ENCODE data around the gene SERPINC1. TPM values are rescaled to one million over a fixed set of nuclear protein-coding genes. Genes with fewer than 3 reads are reported as not detected.

SERPINC1 gene
- total and polyA plus RNA-seq, 9 donors, result 0.37 to 1.6 (median 0.76) TPM; not detected in 5

DNA sequence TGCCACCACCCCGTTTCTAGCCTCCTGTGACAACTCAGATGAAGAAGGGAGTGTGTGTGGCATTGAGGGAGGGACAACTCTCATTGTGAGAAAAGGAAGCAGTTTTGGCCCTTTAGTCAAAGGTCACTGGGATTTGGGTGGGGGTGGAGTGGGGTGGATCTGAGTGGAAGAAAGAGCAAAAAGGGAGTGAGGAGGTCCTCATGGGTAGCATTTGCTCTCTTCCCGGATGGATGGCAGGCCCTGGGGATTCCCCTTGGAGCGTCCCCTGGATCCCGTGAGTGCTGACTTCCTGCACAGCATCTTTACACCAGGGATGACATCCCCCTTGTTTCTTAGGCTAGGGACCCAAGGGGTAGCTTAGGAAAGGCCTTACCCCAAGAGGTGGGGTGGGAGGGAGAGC, 460 bp downstream of the SERPINC1 start:
- no peaks in the 10 kb centered on the region for H3K9me3 ChIP-seq
- H3K36me3 ChIP-seq, result no peaks in the 10 kb centered on the region
- no peaks in the 10 kb centered on the region for H3K27me3 ChIP-seq
- intact Hi-C loops (cut with DNase I), result no loop called here
- DNase-seq, result no peak
- TF ChIP-seq POLR2A (IDR thresholded peaks at IDR 0.05) (no peak), EP300 (IDR thresholded peaks at IDR 0.05) (no peak)
- no peak overlapping the region for H3K4me3 ChIP-seq
- H3K4me1 ChIP-seq (ENCODE audit: insufficient read depth), result no peaks in the 10 kb centered on the region
- WGBS, 3 donors, result 80 to 91% (median 87%) methylated on average over 4 of the region's 4 CpGs
- H3K27ac ChIP-seq, result no peak overlapping the region

DNA sequence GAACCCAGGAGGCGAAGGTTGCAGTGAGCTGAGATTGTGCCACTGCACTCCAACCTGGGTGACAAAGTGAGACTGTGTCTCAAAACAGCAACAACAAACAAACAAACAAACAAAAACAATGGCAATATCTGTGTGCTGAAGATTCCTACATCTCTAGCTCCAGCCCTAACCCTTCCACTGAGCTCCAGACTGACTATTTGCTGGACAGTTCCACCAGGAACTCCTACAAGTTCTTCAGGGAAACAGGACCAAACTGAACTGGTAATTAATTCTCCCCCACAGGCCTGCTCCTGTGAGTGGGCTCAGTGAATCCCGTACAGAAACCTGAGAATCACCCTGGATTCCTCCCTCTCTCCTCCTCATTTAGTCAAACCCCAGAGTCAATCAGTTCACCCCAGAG, 1.5 kb downstream of the SERPINC1 start:
- TF ChIP-seq, protein P1, sequence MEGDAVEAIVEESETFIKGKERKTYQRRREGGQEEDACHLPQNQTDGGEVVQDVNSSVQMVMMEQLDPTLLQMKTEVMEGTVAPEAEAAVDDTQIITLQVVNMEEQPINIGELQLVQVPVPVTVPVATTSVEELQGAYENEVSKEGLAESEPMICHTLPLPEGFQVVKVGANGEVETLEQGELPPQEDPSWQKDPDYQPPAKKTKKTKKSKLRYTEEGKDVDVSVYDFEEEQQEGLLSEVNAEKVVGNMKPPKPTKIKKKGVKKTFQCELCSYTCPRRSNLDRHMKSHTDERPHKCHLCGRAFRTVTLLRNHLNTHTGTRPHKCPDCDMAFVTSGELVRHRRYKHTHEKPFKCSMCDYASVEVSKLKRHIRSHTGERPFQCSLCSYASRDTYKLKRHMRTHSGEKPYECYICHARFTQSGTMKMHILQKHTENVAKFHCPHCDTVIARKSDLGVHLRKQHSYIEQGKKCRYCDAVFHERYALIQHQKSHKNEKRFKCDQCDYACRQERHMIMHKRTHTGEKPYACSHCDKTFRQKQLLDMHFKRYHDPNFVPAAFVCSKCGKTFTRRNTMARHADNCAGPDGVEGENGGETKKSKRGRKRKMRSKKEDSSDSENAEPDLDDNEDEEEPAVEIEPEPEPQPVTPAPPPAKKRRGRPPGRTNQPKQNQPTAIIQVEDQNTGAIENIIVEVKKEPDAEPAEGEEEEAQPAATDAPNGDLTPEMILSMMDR (IDR thresholded peaks at IDR 0.05), result no peak
- no peak for TF ChIP-seq EP300 (IDR thresholded peaks at IDR 0.05)
- no peak for TF ChIP-seq POLR2A (IDR thresholded peaks at IDR 0.05)
- no peaks in the 10 kb centered on the region for H3K9me3 ChIP-seq
- no peak for DNase-seq
- 65 to 70% (median 67%) methylated on average over 2 of the region's 2 CpGs for WGBS, 3 donors
- no peaks in the 10 kb centered on the region for H3K4me1 ChIP-seq (ENCODE audit: insufficient read depth)
- no peak overlapping the region for H3K27ac ChIP-seq
- H3K27me3 ChIP-seq, result no peaks in the 10 kb centered on the region
- intact Hi-C loops (cut with DNase I), result no loop called here
- H3K36me3 ChIP-seq, result no peaks in the 10 kb centered on the region
- H3K4me3 ChIP-seq, result no peak overlapping the region

GRCh38 chr1:173914366-173914871, 2.7 kb downstream of the SERPINC1 start:
- no peak overlapping the region for H3K4me3 ChIP-seq
- no peaks in the 10 kb centered on the region for H3K36me3 ChIP-seq
- H3K9me3 ChIP-seq, result no peaks in the 10 kb centered on the region
- TF ChIP-seq, protein P1 (IDR thresholded peaks at IDR 0.05), result no peak
- TF ChIP-seq POLR2A (IDR thresholded peaks at IDR 0.05) (no peak), EP300 (IDR thresholded peaks at IDR 0.05) (no peak)
- WGBS, 3 donors, result 86 to 88% (median 86%) methylated on average over 13 of the region's 13 CpGs
- no peak for DNase-seq
- no peak overlapping the region for H3K27ac ChIP-seq
- intact Hi-C loops (cut with DNase I), result no loop called here
- H3K4me1 ChIP-seq (ENCODE audit: insufficient read depth), result no peaks in the 10 kb centered on the region
- H3K27me3 ChIP-seq, result no peaks in the 10 kb centered on the region

DNA sequence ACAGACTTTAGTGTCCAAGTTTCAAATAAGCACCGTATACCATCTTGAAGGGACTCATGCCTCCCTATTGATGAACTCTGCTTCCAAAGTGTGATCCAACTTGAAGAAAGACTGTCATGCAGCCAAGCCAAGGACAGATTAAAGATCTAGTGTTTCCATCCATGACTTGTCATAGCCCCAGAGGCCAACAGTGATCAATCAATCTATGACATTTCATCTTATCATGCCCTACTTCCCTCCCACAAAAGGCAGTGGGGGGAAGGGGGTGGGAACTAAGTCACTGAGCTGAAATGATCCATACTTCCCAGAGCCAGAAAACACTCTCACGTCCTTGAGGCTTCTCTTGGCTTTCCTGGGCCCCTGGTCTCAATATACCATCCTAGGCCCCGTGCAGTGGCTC, 4.0 kb downstream of the SERPINC1 start:
- intact Hi-C loops (cut with DNase I), result no loop called here
- WGBS, 3 donors, result 85 to 95% (median 94%) methylated on average over 3 of the region's 3 CpGs
- Histone ChIP-seq H3K9me3 (no peaks in the 10 kb centered on the region), H3K4me3 (no peak overlapping the region), H3K36me3 (no peaks in the 10 kb centered on the region), H3K4me1 (ENCODE audit: insufficient read depth) (no peaks in the 10 kb centered on the region), H3K27me3 (no peaks in the 10 kb centered on the region), H3K27ac (no peak overlapping the region)
- no peak for DNase-seq
- TF ChIP-seq EP300 (IDR thresholded peaks at IDR 0.05), result no peak
- no peak for TF ChIP-seq POLR2A (IDR thresholded peaks at IDR 0.05)
- TF ChIP-seq, protein P1 (IDR thresholded peaks at IDR 0.05), result no peak

DNA sequence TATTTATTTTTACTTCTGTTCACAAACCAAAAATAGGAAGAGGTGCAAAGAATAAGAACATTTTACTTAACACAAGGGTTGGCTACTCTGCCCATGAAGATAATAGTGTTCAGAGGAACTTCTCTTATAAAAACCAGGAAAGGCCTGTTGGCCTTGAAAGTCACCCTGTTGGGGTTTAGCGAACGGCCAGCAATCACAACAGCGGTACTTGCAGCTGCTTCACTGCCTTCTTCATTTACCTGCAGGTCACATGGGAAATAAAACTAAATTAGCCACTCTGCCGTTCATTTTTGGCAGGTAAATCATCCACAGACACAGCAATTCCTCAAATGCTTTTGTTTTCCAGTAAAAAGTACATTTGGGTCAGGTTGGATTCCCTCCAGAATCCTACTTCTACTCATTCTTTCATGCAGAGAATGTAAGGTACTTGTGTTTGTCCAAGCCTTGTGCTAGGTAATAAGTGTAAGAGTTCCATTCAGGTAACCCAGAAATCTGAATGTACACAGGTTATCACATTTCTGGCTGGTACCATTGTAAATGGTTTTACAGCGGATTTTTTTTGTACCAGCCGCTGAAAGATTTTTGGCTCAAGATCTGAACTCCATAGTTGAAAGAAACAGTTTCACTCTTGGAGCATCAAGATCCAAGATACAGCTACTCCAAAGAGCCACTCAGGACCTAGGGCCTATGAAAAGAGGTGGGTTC, 13.1 kb downstream of the SERPINC1 start:
- Histone ChIP-seq H3K9me3 (no peaks in the 10 kb centered on the region), H3K4me3 (no peak overlapping the region), H3K4me1 (ENCODE audit: insufficient read depth) (peaks cover 5% of the 10 kb centered on the region), H3K27me3 (no peaks in the 10 kb centered on the region), H3K36me3 (no peaks in the 10 kb centered on the region), H3K27ac (no peak overlapping the region)
- DNase-seq, result no peak
- TF ChIP-seq, protein P1 (IDR thresholded peaks at IDR 0.05), result no peak
- TF ChIP-seq POLR2A (IDR thresholded peaks at IDR 0.05) (no peak), EP300 (IDR thresholded peaks at IDR 0.05) (no peak)
- intact Hi-C loops (cut with DNase I), result no loop called here
- 38 to 59% (median 50%) methylated on average over 6 of the region's 6 CpGs for WGBS, 3 donors

All from ovary (tissue), 9 donors.